C4-2B (cell line): ENCODE measurements around the gene PMPCA.

ENCODE experiments used
- ZFX ChIP-seq: fragments of 450-650 bp; IDR thresholded peaks from 2 replicates; pipeline ENCODE4 v1.6.1; 2017
- TF ChIP-seq, protein P1 (sequence below): fragments of 450-650 bp; conservative IDR thresholded peaks from 2 replicates; pipeline ENCODE4 v1.5.1; 2017; ENCODE audit warnings: mild to moderate bottlenecking

GRCh38 chr9:136443687-136444086 is 33.2 kb downstream of the PMPCA start:
- TF ChIP-seq, protein P1, sequence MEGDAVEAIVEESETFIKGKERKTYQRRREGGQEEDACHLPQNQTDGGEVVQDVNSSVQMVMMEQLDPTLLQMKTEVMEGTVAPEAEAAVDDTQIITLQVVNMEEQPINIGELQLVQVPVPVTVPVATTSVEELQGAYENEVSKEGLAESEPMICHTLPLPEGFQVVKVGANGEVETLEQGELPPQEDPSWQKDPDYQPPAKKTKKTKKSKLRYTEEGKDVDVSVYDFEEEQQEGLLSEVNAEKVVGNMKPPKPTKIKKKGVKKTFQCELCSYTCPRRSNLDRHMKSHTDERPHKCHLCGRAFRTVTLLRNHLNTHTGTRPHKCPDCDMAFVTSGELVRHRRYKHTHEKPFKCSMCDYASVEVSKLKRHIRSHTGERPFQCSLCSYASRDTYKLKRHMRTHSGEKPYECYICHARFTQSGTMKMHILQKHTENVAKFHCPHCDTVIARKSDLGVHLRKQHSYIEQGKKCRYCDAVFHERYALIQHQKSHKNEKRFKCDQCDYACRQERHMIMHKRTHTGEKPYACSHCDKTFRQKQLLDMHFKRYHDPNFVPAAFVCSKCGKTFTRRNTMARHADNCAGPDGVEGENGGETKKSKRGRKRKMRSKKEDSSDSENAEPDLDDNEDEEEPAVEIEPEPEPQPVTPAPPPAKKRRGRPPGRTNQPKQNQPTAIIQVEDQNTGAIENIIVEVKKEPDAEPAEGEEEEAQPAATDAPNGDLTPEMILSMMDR, result no peak
- TF ChIP-seq ZFX, result no peak
